ENCODE data around the gene RPRD1B.

DNA sequence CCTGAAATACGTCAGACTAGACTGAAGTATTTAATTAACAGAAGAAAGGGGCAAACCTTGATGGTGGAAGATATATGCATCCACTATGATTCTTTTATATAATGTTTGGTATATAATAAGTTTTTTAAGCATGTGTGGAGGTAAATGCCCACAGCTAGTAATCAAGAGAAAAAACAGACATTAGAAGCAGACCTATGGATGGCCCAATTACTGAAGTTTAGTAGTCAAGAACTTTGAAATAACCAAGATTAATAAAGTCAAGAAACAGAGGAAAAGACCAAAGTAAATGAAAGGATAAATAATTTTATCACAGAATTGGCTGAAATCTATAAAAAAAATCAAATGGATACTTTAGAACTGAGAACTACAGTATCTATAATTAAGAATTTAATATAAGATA lies 15.6 kb upstream of the RPRD1B start:
- TF ChIP-seq, protein P1, sequence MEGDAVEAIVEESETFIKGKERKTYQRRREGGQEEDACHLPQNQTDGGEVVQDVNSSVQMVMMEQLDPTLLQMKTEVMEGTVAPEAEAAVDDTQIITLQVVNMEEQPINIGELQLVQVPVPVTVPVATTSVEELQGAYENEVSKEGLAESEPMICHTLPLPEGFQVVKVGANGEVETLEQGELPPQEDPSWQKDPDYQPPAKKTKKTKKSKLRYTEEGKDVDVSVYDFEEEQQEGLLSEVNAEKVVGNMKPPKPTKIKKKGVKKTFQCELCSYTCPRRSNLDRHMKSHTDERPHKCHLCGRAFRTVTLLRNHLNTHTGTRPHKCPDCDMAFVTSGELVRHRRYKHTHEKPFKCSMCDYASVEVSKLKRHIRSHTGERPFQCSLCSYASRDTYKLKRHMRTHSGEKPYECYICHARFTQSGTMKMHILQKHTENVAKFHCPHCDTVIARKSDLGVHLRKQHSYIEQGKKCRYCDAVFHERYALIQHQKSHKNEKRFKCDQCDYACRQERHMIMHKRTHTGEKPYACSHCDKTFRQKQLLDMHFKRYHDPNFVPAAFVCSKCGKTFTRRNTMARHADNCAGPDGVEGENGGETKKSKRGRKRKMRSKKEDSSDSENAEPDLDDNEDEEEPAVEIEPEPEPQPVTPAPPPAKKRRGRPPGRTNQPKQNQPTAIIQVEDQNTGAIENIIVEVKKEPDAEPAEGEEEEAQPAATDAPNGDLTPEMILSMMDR (IDR thresholded peaks at IDR 0.05; ENCODE audit: extremely low read depth in 1 of 2, insufficient read depth in 1 of 2, low read depth in 1 of 2, low read length in 2 of 2) = no peak
- TF ChIP-seq, protein P2, sequence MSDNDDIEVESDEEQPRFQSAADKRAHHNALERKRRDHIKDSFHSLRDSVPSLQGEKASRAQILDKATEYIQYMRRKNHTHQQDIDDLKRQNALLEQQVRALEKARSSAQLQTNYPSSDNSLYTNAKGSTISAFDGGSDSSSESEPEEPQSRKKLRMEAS (IDR thresholded peaks at IDR 0.05; ENCODE audit: insufficient read depth, insufficient read length) = no peak
- no peak for TF ChIP-seq EZH2 (IDR thresholded peaks at IDR 0.05; ENCODE audit: borderline replicate concordance, low read depth, low read length, severe bottlenecking)
